GM19328 (cell line): ENCODE data around the gene GRM5.

Experiments
- ATAC-seq: cut with Tn5 transposase; IDR thresholded peaks from one replicate; pipeline ENCODE4 v1.9.1; 2021; ENCODE audit warnings: mild to moderate bottlenecking, moderate library complexity; ENCODE audit not compliant: unreplicated experiment

GRM5 gene

GRCh38 chr11:88739524-88739923 lies 326.3 kb downstream of the GRM5 start:
- no peak for ATAC-seq

- ATAC-seq: no peak
These were observed 356.2 kb downstream of the GRM5 start for GRCh38 chr11:88709567-88709966.

- no peak for ATAC-seq
These were observed 361.3 kb downstream of the GRM5 start for GRCh38 chr11:88704485-88704884.

- ATAC-seq: no peak
These were observed 364.0 kb downstream of the GRM5 start for GRCh38 chr11:88701816-88702215.

- ATAC-seq: no peak
These were observed 368.6 kb downstream of the GRM5 start for GRCh38 chr11:88697139-88697538.

GRCh38 chr11:88695689-88696414 lies 369.9 kb downstream of the GRM5 start:
- ATAC-seq: no peak

GRCh38 chr11:88692306-88693086 lies 373.3 kb downstream of the GRM5 start:
- no peak for ATAC-seq

GRCh38 chr11:88689548-88690240 lies 376.1 kb downstream of the GRM5 start:
- no peak for ATAC-seq

- no peak for ATAC-seq
These were observed 382.8 kb downstream of the GRM5 start for GRCh38 chr11:88683024-88683423.

- no peak for ATAC-seq
These were observed 385.0 kb downstream of the GRM5 start for GRCh38 chr11:88680806-88681205.

- ATAC-seq: no peak
These were observed 399.4 kb downstream of the GRM5 start for GRCh38 chr11:88666364-88666763.

- no peak for ATAC-seq
These were observed 408.6 kb downstream of the GRM5 start for GRCh38 chr11:88657076-88657738.

- ATAC-seq: no peak
These were observed 409.5 kb downstream of the GRM5 start for GRCh38 chr11:88656283-88656682.

GRCh38 chr11:88655656-88656055 lies 410.1 kb downstream of the GRM5 start:
- no peak for ATAC-seq

- ATAC-seq: no peak
These were observed 410.6 kb downstream of the GRM5 start for GRCh38 chr11:88655196-88655595.

- ATAC-seq: no peak
These were observed 414.2 kb downstream of the GRM5 start for GRCh38 chr11:88651556-88651955.

- no peak for ATAC-seq
These were observed 421.1 kb downstream of the GRM5 start for GRCh38 chr11:88644724-88645123.

- ATAC-seq: no peak
These were observed 433.6 kb downstream of the GRM5 start for GRCh38 chr11:88632163-88632562.

- ATAC-seq: no peak
These were observed 434.3 kb downstream of the GRM5 start for GRCh38 chr11:88631497-88631896.

- ATAC-seq: no peak
These were observed 436.3 kb downstream of the GRM5 start for GRCh38 chr11:88629496-88629895.

GRCh38 chr11:88626216-88626615 lies 439.6 kb downstream of the GRM5 start:
- ATAC-seq: no peak
